ENCODE results near the gene ZBTB8A.

GRCh38 chr1:32605711-32606424 is 66.6 kb downstream of the ZBTB8A start:
- TF ChIP-seq TAF1 (IDR thresholded peaks at IDR 0.05; ENCODE audit: low read depth, low read length): no peak
- TF ChIP-seq POLR2A (IDR thresholded peaks at IDR 0.05; ENCODE audit: low read depth, low read length): no peak
- TF ChIP-seq POLR2AphosphoS5 (IDR thresholded peaks at IDR 0.05; ENCODE audit: low read depth, low read length): no peak
